SHP77 treated with DMSO at 0.1 percent for 48 hours (cell line): ENCODE results near the gene IL37.

ENCODE experiments used
- DNase-seq: peaks from one replicate; lab custom pipeline; 2025; lab: John Stamatoyannopoulos, UW

Gene IL37

GRCh38 chr2:112960230-112960825 lies 49.4 kb downstream of the IL37 start:
- no peak for DNase-seq

- no peak for DNase-seq
These were observed 51.6 kb downstream of the IL37 start for GRCh38 chr2:112962308-112963175.

DNA sequence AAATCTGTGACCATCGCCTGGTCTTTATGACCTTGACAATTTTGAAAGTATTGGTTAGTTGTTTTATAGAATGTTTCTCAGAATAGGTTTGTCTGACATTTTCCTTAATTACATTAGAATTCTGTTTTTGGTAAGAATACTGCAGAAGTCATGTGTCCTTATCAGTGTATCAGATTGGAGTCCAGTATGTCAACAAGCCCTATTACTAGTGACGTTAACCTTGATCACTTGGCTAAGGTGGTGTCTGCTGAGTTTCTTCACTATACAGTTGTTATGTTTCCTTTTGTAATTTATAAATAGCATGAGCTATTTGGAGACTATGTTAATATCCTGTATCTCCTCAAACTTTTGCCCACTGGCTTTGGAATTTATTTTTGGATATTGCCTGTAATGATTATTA lies 56.1 kb downstream of the IL37 start:
- DNase-seq: no peak
